Measurements from ENCODE around the gene BLOC1S5. TPM values are rescaled to one million over a fixed set of nuclear protein-coding genes. Genes with fewer than 3 reads are reported as not detected.

The BLOC1S5 gene
- total and polyA plus RNA-seq, 9 of the 15 experiments (the other 6 are each of a cell fraction or from before 2014, with no cell fraction given): 8.5 to 41.0 (median 27.7) TPM

DNA sequence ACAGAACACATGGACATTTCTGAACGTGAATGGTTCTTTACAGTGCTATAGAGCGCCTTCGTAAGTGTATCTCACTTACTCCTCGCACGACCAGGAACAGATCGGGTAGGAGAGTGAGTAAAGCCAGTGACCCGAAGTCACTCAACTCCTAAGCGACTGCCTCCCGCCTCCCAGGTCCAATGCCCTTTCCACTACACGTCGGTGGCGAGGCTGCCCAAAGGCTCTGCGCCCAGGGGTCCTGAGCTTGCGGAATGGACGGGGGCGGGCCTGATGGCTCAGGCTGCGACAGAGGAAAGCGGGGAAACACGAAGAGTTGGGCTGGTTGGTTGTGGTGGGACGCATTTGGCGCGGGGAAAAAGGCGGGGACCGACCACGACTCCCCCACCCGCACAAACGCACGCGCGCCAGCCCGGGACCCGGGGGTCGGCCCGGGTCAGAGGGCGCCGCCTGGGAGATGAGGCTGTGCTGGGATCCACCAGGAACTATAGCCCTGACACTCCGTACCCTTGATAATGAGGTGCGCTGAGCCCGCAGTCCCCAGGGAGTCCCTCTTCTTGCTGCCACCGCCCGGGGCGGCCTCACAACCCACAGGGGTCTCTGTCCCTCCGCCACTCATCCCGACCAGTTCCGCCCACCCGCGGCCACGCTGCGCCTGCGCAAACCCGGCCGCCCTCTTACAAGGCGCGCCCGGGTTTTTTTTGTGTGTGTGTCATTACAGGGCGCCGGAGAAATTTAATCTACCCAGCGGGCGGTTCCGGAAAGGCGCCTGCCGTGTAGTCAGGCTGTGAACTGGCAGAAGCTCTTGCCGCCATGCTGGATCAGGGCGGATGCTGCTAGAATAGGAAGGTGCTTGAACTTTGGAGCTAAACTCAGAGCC is at the start of gene BLOC1S5 (continued):
- TF ChIP-seq SFPQ (IDR thresholded peaks at IDR 0.05; ENCODE audit: low read depth, low read length) (no peak), OTX1 (CRISPR knock-in tag; IDR thresholded peaks at IDR 0.05) (no peak; the same call in 1 of the 2 replicates), BCOR (IDR thresholded peaks at IDR 0.05) (0 out of 2 replicates have a peak, but pooled peaks have one; percentile 24), PML (IDR thresholded peaks at IDR 0.05; ENCODE audit: low read length) (peak; percentile 80; the same call in 1 of the 2 replicates), SOX6 (IDR thresholded peaks at IDR 0.05) (0 out of 2 replicates have a peak, but pooled peaks have one; percentile 7), KAT2B (IDR thresholded peaks at IDR 0.05; ENCODE audit: low read depth, low read length) (no peak), THRA (IDR thresholded peaks at IDR 0.05) (no peak), PTBP1 (IDR thresholded peaks at IDR 0.05; ENCODE audit: low read depth, low read length) (no peak), ZC3H8 (IDR thresholded peaks at IDR 0.05) (no peak; the same call in 1 of the 2 replicates), ZNF316 (IDR thresholded peaks at IDR 0.05) (0 out of 2 replicates have a peak, but pooled peaks have one; percentile 7), NR1H2 (CRISPR knock-in tag; IDR thresholded peaks at IDR 0.05) (peak; percentile 81; the same call in 1 of the 2 replicates), KDM2B (CRISPR knock-in tag; IDR thresholded peaks at IDR 0.05) (no peak), RUNX1 (IDR thresholded peaks at IDR 0.05; ENCODE audit: low read depth) (no peak; the same call in 1 of the 2 replicates), EZH2 (IDR thresholded peaks at IDR 0.05; ENCODE audit: borderline replicate concordance, low read depth, low read length) (no peak), BMI1 (IDR thresholded peaks at IDR 0.05; ENCODE audit: low read length) (0 out of 2 replicates have a peak, but pooled peaks have one; percentile 34)
- TF ChIP-seq, protein P1, sequence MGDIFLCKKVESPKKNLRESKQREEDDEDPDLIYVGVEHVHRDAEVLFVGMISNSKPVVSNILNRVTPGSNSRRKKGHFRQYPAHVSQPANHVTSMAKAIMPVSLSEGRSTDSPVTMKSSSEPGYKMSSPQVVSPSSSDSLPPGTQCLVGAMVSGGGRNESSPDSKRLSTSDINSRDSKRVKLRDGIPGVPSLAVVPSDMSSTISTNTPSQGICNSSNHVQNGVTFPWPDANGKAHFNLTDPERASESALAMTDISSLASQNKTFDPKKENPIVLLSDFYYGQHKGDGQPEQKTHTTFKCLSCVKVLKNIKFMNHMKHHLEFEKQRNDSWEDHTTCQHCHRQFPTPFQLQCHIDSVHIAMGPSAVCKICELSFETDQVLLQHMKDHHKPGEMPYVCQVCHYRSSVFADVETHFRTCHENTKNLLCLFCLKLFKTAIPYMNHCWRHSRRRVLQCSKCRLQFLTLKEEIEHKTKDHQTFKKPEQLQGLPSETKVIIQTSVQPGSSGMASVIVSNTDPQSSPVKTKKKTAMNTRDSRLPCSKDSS (IDR thresholded peaks at IDR 0.05; ENCODE audit: low read depth, partially characterized antibody): no peak
